SU-DHL-6 (cell line): Measurements from ENCODE around the gene FOXO6.

Experiments used
- H2AFZ ChIP-seq: fragments of 200-600 bp; sonication (generic); 2 replicates; pipeline ENCODE4 v1.6.1; 2014; ENCODE audit warnings: low read depth, mild to moderate bottlenecking, moderate library complexity, mixed read lengths, antibody characterized with exemption, low read length; ENCODE audit not compliant: severe bottlenecking
- H3F3A ChIP-seq: fragments of 200-600 bp; shearing (Covaris generic); 2 replicates; pipeline ENCODE4 v1.6.0; 2016; ENCODE audit warnings: antibody characterized with exemption, mild to moderate bottlenecking; ENCODE audit not compliant: insufficient read depth
- H3K27ac ChIP-seq: fragments of 200-600 bp; sonication (generic); 2 replicates; pipeline ENCODE4 v1.5.1; 2016; ENCODE audit warnings: low read depth, mild to moderate bottlenecking, low read length, moderate library complexity, mixed read lengths
- H3K27me3 ChIP-seq: fragments of 200-600 bp; sonication (generic), shearing (Covaris generic); 2 replicates; pipeline ENCODE4 v1.6.0; 2014; ENCODE audit warnings: mild to moderate bottlenecking, low read length
- H3K36me3 ChIP-seq: fragments of 200-600 bp; sonication (generic); 2 replicates; pipeline ENCODE4 v1.6.1; 2014; ENCODE audit warnings: mild to moderate bottlenecking, low read length, mixed read lengths
- H3K4me2 ChIP-seq: fragments of 300-600, 200-600 bp; shearing (Covaris generic), sonication (generic); 2 replicates; pipeline ENCODE4 v1.6.0; 2014; ENCODE audit warnings: low read length, low read depth, mild to moderate bottlenecking; ENCODE audit not compliant: poor library complexity, severe bottlenecking
- H3K4me3 ChIP-seq: fragments of 200-600 bp; sonication (generic); 2 replicates; pipeline ENCODE4 v1.5.1; 2014; ENCODE audit warnings: antibody characterized with exemption, low read length, mild to moderate bottlenecking, mixed read lengths; ENCODE audit not compliant: insufficient read depth, poor library complexity, severe bottlenecking
- H3K79me2 ChIP-seq: fragments of 200-600 bp; sonication (generic); 2 replicates; pipeline ENCODE4 v1.6.1; 2014; ENCODE audit warnings: mild to moderate bottlenecking, low read length, moderate library complexity; ENCODE audit not compliant: insufficient read depth
- H3K9ac ChIP-seq: fragments of 200-600 bp; sonication (generic); 2 replicates; pipeline ENCODE4 v1.7.0; 2014; ENCODE audit warnings: mild to moderate bottlenecking, low read length
- H3K9me2 ChIP-seq: fragments of 200-600 bp; sonication (generic); replicated peaks from 2 replicates; pipeline ENCODE4 v1.6.1; 2014; ENCODE audit warnings: low read length; ENCODE audit not compliant: insufficient read depth
- H3K9me3 ChIP-seq: fragments of 200-600 bp; sonication (generic); 2 replicates; pipeline ENCODE4 v1.6.1; 2014; ENCODE audit warnings: low read length, mixed read lengths; ENCODE audit not compliant: insufficient read depth
- H4K20me1 ChIP-seq: fragments of 200-600 bp; sonication (generic); 2 replicates; pipeline ENCODE4 v1.6.1; 2014; ENCODE audit warnings: low read depth, mild to moderate bottlenecking, antibody characterized with exemption, low read length, moderate library complexity, mixed read lengths
- EZH2phosphoT487 ChIP-seq: fragments of 200-600 bp; sonication (generic), shearing (Covaris generic); conservative IDR thresholded peaks from 2 replicates; pipeline ENCODE4 v1.6.1; 2018; ENCODE audit warnings: mild to moderate bottlenecking, antibody characterized with exemption, low read length, moderate library complexity, mixed read lengths
- TF ChIP-seq, protein P1 (sequence below): fragments of 200-600 bp; sonication (generic); IDR thresholded peaks from one replicate; pipeline ENCODE4 v1.5.1; 2017; ENCODE audit warnings: antibody characterized with exemption, mild to moderate bottlenecking, low read length, moderate library complexity; ENCODE audit not compliant: insufficient read depth, poor library complexity, severe bottlenecking

The FOXO6 gene

GRCh38 chr1:41397020-41397419 is 35.8 kb downstream of the FOXO6 start:
- Histone ChIP-seq H3K9me3 (no peaks in the 10 kb centered on the region), H3K9me2 (no peaks in the 10 kb centered on the region), H3K4me3 (no peak overlapping the region), H3K27ac (no peak overlapping the region), H3K4me2 (no peak overlapping the region), H4K20me1 (no peaks in the 10 kb centered on the region), H3K79me2 (no peaks in the 10 kb centered on the region), H2AFZ (no peak overlapping the region), H3K36me3 (no peaks in the 10 kb centered on the region), H3K9ac (no peak overlapping the region), H3F3A (no peaks in the 10 kb centered on the region), H3K27me3 (no peaks in the 10 kb centered on the region)
- TF ChIP-seq, protein P1, sequence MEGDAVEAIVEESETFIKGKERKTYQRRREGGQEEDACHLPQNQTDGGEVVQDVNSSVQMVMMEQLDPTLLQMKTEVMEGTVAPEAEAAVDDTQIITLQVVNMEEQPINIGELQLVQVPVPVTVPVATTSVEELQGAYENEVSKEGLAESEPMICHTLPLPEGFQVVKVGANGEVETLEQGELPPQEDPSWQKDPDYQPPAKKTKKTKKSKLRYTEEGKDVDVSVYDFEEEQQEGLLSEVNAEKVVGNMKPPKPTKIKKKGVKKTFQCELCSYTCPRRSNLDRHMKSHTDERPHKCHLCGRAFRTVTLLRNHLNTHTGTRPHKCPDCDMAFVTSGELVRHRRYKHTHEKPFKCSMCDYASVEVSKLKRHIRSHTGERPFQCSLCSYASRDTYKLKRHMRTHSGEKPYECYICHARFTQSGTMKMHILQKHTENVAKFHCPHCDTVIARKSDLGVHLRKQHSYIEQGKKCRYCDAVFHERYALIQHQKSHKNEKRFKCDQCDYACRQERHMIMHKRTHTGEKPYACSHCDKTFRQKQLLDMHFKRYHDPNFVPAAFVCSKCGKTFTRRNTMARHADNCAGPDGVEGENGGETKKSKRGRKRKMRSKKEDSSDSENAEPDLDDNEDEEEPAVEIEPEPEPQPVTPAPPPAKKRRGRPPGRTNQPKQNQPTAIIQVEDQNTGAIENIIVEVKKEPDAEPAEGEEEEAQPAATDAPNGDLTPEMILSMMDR = no peak

- Histone ChIP-seq H3K9me2 (no peaks in the 10 kb centered on the region), H3K4me3 (no peak overlapping the region), H3K27ac (no peak overlapping the region), H3K9ac (no peak overlapping the region), H3F3A (no peaks in the 10 kb centered on the region), H3K36me3 (no peaks in the 10 kb centered on the region), H3K27me3 (no peaks in the 10 kb centered on the region), H3K9me3 (no peaks in the 10 kb centered on the region), H4K20me1 (no peaks in the 10 kb centered on the region), H3K4me2 (no peak overlapping the region), H3K79me2 (no peaks in the 10 kb centered on the region), H2AFZ (no peak overlapping the region)
- no peak for TF ChIP-seq EZH2phosphoT487
- TF ChIP-seq, protein P1 = no peak
These were observed 36.6 kb downstream of the FOXO6 start for GRCh38 chr1:41397753-41398330.

- no peak overlapping the region for H3K27ac ChIP-seq
- H3K9me2 ChIP-seq = no peaks in the 10 kb centered on the region
- no peak overlapping the region for H3K9ac ChIP-seq
- no peaks in the 10 kb centered on the region for H3K36me3 ChIP-seq
- H3K79me2 ChIP-seq = no peaks in the 10 kb centered on the region
- no peaks in the 10 kb centered on the region for H4K20me1 ChIP-seq
- H2AFZ ChIP-seq = no peak overlapping the region
- H3K27me3 ChIP-seq = no peaks in the 10 kb centered on the region
- TF ChIP-seq, protein P1 = no peak
- no peak for TF ChIP-seq EZH2phosphoT487
- H3K9me3 ChIP-seq = no peaks in the 10 kb centered on the region
- H3F3A ChIP-seq = no peaks in the 10 kb centered on the region
- no peak overlapping the region for H3K4me3 ChIP-seq
- H3K4me2 ChIP-seq = no peak overlapping the region
These were observed 38.0 kb downstream of the FOXO6 start for GRCh38 chr1:41399145-41399795.
